NCI-H446 (cell line): ENCODE results near the gene DIP2C.
"Not testable (repeated sequence)": the region's sequence is repeated elsewhere in the genome, so short reads cannot be mapped to it uniquely, and the experiment has no call there.

ENCODE experiments used
- DNase-seq, 2 experiments: peaks; one replicate each; lab custom pipeline; 2025; lab: John Stamatoyannopoulos, UW

Gene DIP2C

GRCh38 chr10:535952-536351 lies 153.5 kb downstream of the DIP2C start:
- DNase-seq, result no peak

DNA sequence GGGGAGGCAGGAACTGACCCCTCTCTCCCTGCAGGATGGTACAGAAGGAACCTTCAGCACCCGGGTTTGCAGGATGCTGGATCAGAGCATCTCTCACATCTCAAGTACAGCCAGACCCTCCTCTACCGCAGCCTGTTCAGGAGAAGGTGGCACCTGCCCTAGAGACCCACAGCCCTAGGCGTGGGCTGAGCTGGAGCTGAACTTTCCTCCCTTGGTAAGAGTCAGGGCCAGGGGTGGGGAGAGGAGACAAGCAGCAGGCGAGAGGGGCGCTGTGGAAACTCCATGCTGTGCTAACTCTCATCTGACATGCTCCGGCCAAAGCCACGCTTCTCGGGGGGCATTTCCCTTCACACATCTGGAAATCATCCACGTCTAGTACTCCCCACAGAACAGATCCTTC lies 154.4 kb downstream of the DIP2C start:
- no peak for DNase-seq

DNA sequence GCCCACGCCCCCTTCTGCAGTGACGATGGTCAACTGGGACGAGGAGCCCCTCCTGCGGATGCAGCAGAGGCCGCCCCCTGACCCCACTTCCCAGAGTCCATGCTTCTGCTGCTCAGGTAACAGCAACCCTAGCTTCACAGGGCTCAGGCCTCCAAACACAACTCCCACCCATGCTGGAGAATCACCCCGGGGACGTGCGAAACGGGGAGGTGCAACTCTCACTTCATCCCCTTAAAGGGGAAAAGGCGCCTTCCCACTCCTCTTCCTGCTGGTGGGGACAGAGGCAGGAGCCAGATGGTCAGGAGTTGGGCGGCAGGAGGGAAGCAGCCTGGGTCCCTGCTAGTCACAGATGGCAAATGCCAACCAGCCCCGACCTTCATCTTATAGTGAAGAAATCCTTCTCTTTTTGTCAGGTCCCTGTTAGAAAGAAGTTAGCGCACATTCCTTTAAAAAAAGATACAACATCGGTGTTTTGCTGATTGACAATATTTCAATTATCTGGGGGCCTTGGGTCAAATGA lies 155.4 kb downstream of the DIP2C start:
- no peak for DNase-seq

- DNase-seq, result no peak
These were observed 155.9 kb downstream of the DIP2C start for GRCh38 chr10:533611-534010.

DNA sequence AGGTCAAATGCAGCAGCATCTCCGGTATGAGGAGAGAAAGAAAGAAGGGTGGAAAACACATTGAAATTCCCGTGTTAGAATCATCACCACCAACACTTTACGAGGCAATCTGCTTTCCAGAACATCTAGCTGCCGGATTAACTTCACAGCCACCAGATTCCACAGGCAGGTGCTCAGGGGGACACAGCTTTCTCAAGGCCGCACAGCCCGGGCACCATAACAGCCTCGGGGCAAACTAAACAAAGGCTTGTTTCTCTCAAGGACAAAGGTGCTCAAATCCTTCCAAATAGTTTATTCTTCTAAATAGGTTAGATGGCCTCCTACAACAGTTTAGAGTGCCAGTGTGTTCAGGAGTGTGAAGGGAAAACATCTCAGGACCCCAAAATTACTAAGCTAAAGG lies 156.3 kb downstream of the DIP2C start:
- no peak for DNase-seq

DNA sequence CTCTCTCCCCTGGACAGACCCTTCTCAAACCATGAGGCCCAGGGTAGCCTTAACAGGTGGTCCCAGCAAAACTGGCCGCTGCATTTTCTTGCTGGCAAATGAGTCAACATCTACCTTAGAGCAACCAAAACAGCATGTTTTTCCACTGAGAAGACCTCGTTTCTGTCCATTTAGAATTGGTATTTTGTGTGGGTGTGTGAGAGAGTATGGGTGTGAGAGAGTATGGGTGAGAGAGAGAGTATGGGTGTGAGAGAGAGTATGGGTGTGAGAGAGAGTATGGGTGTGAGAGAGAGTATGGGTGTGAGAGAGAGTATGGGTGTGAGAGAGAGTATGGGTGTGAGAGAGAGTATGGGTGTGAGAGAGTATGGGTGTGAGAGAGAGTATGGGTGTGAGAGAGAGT lies 157.1 kb downstream of the DIP2C start:
- DNase-seq, result not testable (repeated sequence)

GRCh38 chr10:531541-531940 lies 157.9 kb downstream of the DIP2C start:
- no peak for DNase-seq

DNA sequence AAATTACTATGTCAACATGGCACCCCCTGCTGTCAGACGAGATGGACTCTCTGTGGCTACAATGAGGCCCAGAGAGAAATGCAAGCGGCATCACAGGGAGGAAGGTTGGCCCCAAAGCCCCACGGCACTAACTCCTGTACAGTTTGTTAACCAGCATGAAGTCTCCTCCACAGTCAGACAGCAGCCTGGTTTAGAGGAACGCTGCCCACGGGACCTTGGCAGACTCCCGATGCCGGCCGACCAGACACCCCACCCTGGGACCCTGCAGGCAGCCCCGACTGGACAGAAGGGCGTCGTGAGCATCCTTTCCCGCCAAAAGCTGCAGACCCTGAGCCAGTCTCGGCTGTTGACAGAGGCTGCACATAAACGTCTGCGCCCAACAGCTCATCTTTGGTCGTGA lies 158.8 kb downstream of the DIP2C start:
- no peak for DNase-seq

DNA sequence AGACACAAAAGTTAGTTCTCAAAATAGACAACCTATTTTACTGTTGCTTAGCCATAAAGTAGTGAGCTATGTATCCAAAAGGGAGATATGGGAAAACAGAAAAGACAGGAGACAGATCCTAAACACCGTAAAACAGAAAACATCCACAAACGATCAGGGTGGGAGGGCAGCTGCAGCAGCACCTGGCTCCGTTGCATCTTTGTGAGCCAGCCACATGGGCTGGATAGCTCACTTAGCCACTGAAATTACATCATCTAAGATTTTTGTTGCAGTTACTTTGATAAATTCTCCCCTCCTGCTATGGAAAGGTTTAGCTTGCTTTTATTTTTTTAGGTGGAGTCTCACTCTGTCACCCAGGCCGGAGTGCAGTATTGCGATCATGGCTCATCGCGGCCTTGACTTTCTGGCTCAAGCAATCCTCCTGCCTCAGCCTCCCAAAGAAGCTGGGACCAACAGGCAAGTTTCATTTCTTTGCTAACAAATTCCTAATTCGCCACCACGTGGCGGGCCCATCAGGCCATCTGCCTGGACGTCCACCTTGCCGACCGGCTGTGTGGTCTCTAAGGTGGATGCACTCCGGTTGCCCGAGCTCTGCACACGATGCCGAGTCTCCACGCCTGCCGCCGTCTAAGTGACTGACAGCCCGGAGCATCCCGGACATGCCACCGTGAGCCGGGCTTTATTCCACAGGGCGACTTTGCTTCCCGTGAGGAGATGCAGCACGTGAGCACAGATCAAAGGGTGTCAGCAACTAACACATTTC lies 159.8 kb downstream of the DIP2C start:
- DNase-seq, result no peak

GRCh38 chr10:528173-529165 lies 161.0 kb downstream of the DIP2C start:
- DNase-seq, result no peak

GRCh38 chr10:527416-527815 lies 162.1 kb downstream of the DIP2C start:
- no peak for DNase-seq

DNA sequence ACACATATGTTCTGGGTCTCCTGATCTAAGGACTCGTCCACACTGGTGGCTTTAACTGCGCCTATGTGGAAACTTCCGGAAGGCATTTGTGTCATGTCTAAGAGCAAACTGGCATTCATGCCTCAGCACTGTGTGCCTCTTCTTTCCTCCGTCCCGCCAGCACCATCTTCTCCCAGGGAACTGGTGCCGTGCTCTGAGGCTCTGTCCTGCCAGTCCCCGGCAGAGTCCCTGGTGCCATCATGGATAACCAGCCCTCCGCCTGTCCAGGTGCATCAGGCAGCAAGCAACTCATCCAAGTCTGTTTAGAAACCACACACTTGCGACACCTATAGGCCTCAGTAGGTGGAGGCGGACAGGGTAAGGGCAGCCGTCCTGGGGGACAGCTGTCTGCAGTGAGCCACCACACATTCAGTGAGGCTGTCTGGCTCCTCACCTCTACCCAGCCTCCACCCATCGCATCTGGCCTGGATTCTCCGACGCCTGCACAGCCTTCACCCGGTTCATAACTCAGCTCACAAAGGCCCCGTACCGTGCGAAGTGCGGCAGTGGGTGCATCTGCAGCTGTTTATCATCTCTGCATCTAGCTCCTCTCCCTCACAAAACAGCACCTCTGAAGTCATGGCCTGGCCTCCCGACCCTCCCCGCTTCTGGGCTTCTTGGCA lies 162.7 kb downstream of the DIP2C start:
- no peak for DNase-seq

DNA sequence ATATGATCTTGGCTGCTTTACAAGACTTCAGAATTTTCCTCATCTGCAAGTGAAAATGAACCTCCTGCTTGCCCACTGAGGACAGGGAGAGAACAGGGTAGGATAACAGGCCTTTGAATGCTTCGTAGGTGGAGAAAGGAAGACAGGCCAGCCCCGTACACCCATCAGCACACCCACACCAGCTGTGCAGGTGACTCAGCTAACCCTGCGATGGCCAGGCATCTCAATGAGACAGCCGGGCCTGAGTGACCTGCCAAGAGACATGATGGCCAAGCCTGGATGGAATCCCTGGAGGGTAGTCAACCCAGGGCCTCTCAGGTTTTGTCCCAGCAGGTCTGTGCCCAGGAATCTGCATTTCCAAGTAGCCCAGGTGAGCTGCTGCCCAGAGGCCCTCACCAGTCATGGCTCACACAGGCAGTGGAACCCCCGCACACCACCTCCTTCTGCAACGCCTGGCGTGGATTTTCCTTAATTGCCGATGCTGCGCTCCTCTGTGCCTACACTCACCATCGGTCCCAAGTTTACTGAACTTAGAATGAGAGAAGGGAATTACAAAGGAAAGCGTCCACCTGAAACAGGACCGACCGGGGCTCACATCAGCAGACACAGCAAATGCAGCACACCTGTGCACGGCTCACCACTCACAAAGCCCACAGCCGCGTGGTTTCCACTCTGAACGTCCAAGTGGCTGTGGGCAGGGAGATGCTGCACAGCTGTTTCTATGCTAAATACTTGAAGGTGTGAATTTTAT lies 163.7 kb downstream of the DIP2C start:
- no peak for DNase-seq

DNA sequence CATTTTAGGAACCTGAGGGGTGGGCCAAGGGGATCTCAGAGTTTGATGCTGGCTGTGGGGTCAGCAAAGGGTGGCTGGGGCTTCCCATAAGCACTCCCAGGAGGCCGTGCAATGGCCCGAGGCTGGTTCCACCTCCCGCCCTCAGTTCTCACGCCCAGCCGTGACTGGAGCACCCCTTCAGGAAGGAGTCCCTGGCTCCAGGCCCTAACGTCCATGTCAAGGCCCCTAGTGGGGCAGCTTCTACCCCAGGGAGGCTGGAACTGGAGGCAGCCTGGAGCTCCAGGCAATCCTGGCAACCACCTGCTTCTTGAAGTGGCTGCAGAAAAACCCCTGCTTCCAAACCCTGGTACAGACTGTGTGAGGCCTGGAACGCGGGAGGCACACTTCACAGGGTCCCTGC lies 165.5 kb downstream of the DIP2C start:
- DNase-seq, result no peak

DNA sequence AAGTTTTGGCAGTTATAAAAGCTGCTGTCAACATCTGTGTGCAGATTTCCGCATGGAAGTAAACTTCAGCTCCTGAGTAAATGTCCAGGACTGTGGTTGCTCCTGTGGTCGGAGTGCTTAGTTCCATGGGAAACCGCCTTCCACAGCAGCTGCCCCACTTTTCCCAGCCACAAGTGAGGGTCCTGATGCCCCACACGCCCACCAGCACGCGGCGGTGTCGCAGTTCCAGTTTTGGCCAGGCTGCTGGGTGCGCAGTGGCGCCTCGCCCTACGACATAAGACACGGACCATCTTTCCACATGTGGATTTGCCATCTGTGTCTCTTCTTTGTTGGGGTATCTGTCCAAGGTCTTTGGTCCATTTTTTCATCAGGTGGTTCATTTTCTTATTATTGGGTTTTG lies 167.1 kb downstream of the DIP2C start:
- DNase-seq, result no peak

DNA sequence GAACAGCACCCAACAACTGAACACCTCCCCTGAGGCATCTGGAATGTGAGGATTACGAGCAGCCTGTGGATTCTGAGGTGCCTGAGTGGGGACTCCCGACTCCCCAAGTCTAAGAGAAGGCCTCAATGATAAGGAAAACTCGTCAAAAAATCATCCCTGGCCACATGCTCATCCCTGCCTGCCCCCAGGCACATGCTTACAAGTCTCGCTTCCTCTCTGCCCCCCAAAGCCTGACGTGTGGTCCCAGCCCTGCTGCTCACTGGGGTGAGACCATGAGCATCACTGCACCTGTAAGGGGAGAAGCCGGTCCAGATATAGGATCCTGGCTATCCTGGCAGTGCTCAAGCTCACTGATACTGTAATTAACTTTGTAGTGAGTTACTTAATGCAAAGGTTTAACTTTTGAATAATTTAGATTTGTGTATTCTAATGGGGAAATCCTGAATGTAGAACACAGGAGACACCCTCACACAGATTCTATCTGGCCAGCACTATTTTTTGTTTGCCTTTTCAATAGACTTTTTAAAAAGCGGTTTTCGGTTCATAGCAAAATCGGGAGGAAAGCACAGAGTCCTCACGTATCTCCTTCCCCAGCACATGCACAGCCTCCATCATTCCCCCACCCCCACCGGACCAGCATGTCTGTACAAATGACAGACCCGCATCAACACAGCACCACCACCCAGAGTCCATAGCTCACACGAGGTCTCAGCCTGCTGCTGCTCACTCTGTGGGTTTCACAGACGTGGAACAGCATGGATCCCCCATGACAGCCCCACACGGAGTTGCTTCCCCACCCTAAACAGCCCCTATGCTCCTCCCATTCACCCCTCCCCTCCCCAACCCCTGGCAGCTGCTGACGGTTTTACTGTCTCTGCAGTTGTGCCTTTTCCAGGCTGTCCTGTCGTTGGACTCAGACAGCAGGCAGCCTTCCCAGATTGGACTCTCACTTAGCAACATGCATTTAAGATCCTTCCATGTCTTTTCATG lies 167.9 kb downstream of the DIP2C start:
- DNase-seq, result no peak

DNA sequence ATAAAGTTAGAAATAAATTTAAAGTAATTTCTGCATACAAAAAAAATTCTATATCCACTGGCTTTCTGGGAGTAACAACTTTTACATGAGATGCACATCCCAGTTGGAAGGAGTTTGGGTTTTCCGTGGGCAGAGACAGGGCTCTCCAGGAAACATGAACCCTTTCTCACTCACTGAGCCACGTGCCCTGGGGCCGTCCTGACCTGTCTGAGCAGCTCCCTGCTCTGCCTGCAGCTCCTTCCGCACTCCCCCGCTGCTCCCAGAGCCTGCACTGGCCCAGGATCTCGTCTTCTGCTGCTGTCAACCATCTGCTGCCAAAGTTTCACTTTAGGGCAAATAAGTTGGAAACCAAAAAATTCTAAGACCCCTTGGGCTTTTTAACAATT lies 169.1 kb downstream of the DIP2C start:
- no peak for DNase-seq

DNA sequence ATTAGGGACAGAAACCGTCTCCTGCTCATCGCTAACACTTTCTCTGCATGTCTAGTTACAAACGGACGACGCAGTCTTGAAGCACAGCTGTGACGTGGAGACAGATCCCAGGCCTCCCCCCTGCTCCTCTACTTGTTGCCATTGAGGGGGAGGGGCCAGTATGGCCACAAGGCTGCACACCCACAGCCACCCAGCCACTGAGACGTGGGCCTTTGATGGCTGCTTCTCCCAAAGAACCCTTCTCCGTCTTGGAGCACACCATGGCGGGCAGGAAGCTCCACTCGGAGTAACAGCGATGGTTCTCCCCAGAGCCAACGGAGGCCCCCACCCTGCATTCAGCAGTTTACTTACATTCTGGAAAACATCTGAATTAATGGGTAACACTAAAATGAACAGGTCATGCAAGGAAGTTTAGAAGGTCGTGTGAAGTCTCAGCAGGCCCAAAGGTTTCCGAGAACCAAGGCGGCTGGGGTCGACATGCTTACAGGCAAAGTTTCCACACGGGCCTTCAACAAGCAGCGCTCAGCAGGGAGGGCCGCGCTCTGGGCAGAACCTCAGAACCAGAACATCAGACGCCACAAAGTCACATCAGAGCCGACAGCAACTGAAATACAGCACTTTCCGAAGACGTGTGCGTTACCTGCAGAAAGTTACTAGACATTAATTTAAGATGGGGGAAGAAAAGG lies 169.6 kb downstream of the DIP2C start:
- DNase-seq, result no peak

- DNase-seq, result no peak
These were observed 170.3 kb downstream of the DIP2C start for GRCh38 chr10:519055-519715.
